Panc1 (cell line): ENCODE data around the gene GABRA4.

Experiments
- CTCF ChIP-seq: fragments of 450-650 bp; IDR thresholded peaks from 2 replicates; pipeline ENCODE4 v1.5.1; 2017; ENCODE audit warnings: mild to moderate bottlenecking
- POLR2AphosphoS5 ChIP-seq: IDR thresholded peaks from 2 replicates; pipeline ENCODE4 v1.6.1; 2012; ENCODE audit warnings: mild to moderate bottlenecking, low read depth, low read length, moderate library complexity
- REST ChIP-seq, 2 experiments: IDR thresholded peaks; 2 replicates each; pipeline ENCODE4 v1.6.1; 2011 to 2012; ENCODE audit warnings: low read depth in 2 of 2, control low read depth in 1 of 2, low read length in 1 of 2, mild to moderate bottlenecking in 1 of 2, moderate library complexity in 1 of 2; ENCODE audit not compliant: insufficient read depth in 1 of 2
- SIN3A ChIP-seq: IDR thresholded peaks from 2 replicates; pipeline ENCODE4 v1.6.1; 2012; ENCODE audit warnings: low read depth, mild to moderate bottlenecking, low read length, moderate library complexity, borderline replicate concordance; ENCODE audit not compliant: insufficient read depth
- TCF7L2 ChIP-seq: IDR thresholded peaks from 2 replicates; pipeline ENCODE4 v1.6.1; 2011; ENCODE audit warnings: mild to moderate bottlenecking, low read depth, low read length, inconsistent platforms

GRCh38 chr4:46986922-46987638 is 6.3 kb downstream of the GABRA4 start:
- TF ChIP-seq CTCF (no peak), POLR2AphosphoS5 (no peak), REST (IDR thresholded peaks at IDR 0.05; ENCODE audit: insufficient read depth in 1 of 2, low read depth in 2 of 2, low read length in 1 of 2) (no peak), SIN3A (no peak), TCF7L2 (no peak)
